GM12891 (cell line): ENCODE measurements around the gene NDST1.

ENCODE experiments used
- POLR2A ChIP-seq: IDR thresholded peaks from 2 replicates; pipeline ENCODE4 v1.6.1; 2011; ENCODE audit warnings: low read depth, low read length, control low read depth
- POLR2AphosphoS5 ChIP-seq: IDR thresholded peaks from 2 replicates; pipeline ENCODE4 v1.6.1; 2011; ENCODE audit warnings: low read depth, low read length, control low read depth
- POU2F2 ChIP-seq: IDR thresholded peaks from 2 replicates; pipeline ENCODE4 v1.6.1; 2011; ENCODE audit warnings: low read depth, mild to moderate bottlenecking, control low read depth, low read length, moderate library complexity
- TAF1 ChIP-seq: IDR thresholded peaks from 2 replicates; pipeline ENCODE4 v1.6.1; 2011; ENCODE audit warnings: low read depth, low read length, control low read depth

- TF ChIP-seq POLR2A, result no peak
- no peak for TF ChIP-seq TAF1
- TF ChIP-seq POLR2AphosphoS5, result no peak
- TF ChIP-seq POU2F2, result no peak
Observed at GRCh38 chr5:150541895-150542294, 34.0 kb downstream of the NDST1 start.
